ENCODE results near the gene FBP1.

GRCh38 chr9:94599102-94599501 is 40.2 kb downstream of the FBP1 start:
- TF ChIP-seq, protein P1, sequence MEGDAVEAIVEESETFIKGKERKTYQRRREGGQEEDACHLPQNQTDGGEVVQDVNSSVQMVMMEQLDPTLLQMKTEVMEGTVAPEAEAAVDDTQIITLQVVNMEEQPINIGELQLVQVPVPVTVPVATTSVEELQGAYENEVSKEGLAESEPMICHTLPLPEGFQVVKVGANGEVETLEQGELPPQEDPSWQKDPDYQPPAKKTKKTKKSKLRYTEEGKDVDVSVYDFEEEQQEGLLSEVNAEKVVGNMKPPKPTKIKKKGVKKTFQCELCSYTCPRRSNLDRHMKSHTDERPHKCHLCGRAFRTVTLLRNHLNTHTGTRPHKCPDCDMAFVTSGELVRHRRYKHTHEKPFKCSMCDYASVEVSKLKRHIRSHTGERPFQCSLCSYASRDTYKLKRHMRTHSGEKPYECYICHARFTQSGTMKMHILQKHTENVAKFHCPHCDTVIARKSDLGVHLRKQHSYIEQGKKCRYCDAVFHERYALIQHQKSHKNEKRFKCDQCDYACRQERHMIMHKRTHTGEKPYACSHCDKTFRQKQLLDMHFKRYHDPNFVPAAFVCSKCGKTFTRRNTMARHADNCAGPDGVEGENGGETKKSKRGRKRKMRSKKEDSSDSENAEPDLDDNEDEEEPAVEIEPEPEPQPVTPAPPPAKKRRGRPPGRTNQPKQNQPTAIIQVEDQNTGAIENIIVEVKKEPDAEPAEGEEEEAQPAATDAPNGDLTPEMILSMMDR (IDR thresholded peaks at IDR 0.05 in 4 of 5, conservative IDR thresholded peaks at IDR 0.05 in 1 of 5) = no peak
- no peak for TF ChIP-seq POLR2A (IDR thresholded peaks at IDR 0.05)
